GM18870 (cell line): ENCODE measurements around the gene RACGAP1.

Experiments
- ATAC-seq: cut with Tn5 transposase; IDR thresholded peaks from one replicate; pipeline ENCODE4 v1.9.1; 2021; ENCODE audit warnings: moderate library complexity; ENCODE audit not compliant: unreplicated experiment

Gene RACGAP1

DNA sequence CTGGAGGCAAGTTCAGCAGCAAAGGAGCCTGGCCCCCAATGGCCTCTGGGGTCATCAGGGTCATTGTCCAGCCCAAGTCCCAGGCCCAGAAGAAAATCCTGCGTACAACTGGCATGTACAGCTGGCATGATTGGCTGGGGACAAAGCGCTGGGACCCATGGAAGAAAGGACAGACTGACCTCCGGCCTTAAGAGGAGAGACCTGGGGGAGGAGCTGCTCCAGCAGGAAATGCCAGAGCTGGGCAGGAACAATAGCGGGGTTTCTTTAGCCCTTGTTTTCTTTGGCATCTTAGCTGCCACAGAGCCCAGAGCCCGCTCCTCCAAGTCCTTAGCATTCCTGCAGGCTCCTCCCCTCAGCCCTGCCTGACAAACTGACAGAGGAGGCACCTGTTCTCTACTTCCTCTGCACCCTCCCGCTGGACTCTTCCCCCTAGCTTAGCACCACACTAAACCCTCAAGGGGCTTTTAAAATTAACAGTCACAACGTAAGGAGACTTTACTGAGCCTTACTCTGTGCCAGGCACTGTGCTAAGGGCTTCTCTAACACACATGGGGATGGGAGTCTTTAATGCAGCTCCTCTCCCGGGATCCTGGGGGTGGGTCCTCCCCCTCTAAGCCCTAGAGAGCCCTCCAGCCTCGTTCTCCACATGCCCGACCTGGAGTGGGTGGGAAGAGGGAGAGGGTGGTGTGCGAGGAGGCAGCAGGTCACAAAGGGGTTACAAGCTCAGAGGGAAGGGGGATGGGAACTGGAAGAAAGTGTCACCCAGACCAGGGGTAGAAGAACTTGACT, 65.4 kb downstream of the RACGAP1 start:
- ATAC-seq: no peak

GRCh38 chr12:49957570-49957967, 67.7 kb downstream of the RACGAP1 start:
- ATAC-seq: no peak

- ATAC-seq: no peak
Measured at GRCh38 chr12:49956663-49957569, 68.4 kb downstream of the RACGAP1 start.

GRCh38 chr12:49955899-49956662, 69.2 kb downstream of the RACGAP1 start:
- no peak for ATAC-seq

- no peak for ATAC-seq
Measured at GRCh38 chr12:49954863-49955830, 70.1 kb downstream of the RACGAP1 start.

- ATAC-seq: no peak
Measured at GRCh38 chr12:49953961-49954846, 71.1 kb downstream of the RACGAP1 start.

- no peak for ATAC-seq
Measured at GRCh38 chr12:49953151-49953550, 72.1 kb downstream of the RACGAP1 start.

DNA sequence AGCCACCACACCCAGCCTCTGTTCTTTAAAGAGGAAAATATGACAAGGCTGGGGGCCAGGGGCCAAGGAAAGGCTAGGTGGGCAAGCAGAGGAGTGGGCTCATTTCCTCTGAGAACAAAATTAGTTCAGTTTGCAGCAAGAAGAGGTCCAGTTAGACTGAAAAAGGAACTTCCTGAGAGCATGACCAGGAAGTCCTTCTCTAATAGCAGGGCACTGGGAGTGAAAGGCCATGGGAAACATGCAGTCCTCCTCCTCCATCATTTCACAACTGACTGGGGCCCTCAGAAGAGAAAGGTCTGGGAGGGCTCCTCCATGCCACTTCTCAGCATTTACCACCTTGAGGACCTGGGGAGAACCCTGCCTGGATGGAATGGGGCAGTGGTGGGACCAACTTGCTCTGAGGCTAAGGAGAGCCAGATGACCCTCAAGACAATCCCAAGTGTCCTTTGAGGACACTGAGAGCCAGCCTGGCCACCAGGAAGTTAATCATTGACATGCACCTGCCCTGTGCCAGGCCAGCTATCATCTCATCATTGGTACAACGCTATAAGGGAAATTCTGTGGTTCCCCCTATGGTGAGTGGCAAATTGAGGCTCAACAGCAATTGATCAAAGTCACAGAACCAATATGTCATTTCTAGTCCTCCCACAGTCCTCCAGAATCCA, 72.8 kb downstream of the RACGAP1 start:
- no peak for ATAC-seq

GRCh38 chr12:49951411-49952240, 73.7 kb downstream of the RACGAP1 start:
- ATAC-seq: no peak

- ATAC-seq: no peak
Measured at GRCh38 chr12:49950273-49951251, 74.7 kb downstream of the RACGAP1 start, which contains the start of gene AQP2. AQP2 (plus strand) TSS chr12:49950737; CDS start chr12:49950831, 94 bp downstream.

DNA sequence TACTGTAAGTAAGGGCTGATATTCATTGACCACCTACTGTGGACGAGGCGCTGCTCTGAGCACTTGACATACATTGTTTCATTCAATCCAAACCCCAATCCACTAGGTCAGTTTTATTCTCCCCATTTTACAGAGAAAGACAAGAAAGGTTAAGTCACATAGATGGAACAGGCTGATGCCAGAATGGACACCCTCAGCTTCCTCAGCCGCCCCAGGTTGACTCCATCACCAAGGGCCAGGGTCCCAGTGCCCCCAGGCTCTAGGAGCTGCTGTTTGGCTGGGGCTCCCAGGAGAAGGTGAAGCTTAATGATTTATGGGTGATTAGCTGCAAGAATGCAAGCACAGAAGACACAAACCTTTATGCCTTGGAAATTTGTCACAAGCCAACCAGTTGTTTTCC, 75.4 kb downstream of the RACGAP1 start:
- ATAC-seq: no peak

DNA sequence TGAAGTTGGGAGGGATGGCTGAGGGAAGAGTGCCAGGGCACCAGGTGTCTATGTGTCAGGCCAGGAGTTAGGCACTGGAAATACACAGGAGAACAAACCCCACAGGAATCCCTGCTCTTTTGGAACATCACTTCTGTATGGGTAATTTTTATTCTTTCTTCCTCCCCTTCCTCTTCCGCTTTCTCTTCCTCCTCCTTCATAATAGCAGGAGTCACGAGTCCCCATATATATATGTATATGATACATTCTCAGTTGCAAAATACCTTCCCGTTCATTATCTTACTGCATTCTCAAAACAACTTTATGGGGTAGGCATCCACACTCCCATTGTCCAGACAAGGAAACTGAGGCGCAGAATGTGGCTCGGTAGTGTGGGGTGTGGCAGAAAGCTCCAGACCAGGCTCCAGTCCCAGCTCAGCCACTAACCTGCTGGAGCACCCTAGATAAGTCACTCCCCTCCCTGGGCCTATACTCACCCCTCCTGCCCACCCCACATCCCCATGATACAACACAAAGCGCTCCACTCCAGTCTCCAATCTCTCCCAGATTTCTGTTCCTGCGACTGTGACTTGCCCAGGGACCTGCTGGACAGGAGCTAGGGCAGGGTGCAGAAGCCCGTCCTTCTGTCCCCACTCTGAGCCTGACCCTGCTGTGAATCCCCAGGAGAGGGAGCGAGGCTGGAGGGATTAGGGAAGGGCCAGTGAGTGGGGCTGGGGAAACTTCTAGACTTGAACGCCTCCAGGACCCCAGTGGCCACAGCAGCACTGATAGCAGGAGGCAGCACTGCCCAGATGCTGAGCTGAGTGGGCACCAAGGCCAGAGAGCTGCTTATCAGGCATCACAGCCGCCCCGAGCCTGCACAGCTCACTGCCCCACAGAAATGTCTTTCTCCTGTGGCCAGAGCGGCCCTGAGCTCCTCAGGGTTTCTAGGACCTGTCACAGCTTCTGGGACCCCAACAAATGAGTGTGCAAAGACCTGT, 76.1 kb downstream of the RACGAP1 start:
- ATAC-seq: no peak

GRCh38 chr12:49947593-49948226, 77.6 kb downstream of the RACGAP1 start:
- no peak for ATAC-seq

DNA sequence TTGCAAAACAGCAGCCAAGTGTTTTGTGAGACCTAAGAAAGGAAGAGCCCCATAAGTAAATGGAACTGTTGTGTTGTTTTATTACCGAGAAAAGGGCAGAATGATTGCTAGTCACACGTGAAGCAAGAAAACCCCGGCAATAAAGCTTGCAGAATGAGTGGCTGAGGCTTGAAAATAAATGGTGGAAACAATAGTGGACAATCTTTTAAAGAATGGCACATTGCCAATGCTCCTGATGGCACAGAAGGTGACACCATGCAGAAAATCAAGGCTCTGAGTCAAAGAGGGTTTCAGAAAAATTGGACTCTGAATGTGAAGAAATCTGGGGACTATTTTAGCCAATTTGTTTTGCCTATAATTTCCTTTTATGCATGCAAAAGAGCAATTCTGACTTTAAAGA, 78.8 kb downstream of the RACGAP1 start:
- ATAC-seq: no peak

DNA sequence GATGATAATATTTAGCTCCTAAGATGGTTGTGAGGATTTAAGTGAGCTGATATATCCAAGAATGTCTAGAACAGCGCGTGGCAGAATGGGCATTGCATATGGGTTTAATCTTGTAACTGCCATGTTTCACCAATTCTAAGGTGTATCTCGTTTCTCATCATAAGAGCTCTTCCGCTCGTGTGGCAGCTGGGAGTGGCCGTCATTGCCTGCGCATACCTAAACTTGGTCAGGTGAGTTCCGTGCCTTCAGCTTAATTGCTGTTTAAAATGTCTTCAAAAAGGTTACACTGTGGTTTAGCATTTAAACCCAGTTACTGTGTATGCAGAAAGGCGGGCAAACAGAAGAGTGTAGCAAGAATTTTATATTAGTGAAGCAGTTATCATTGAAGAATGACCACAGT, 79.2 kb downstream of the RACGAP1 start:
- no peak for ATAC-seq
